Colonic mucosa (tissue), 4 donors: ENCODE results near the gene LSM4. TPM values are rescaled to one million over a fixed set of nuclear protein-coding genes. Genes with fewer than 3 reads are reported as not detected.
A peak's percentile ranks its signal among the peaks of the same experiment; 100 is the strongest.

ENCODE experiments used
- DNase-seq: peaks from one replicate; pipeline ENCODE4 v3.0.0-alpha.2; 2020
- H3K27ac ChIP-seq: fragments of 200-600 bp; one replicate; pipeline ENCODE4 v1.8.0; 2021
- H3K27me3 ChIP-seq: fragments of 200-600 bp; one replicate; pipeline ENCODE4 v1.8.0; 2021
- H3K36me3 ChIP-seq: fragments of 200-600 bp; one replicate; pipeline ENCODE4 v1.8.0; 2021
- H3K4me1 ChIP-seq: fragments of 200-600 bp; one replicate; pipeline ENCODE4 v1.8.0; 2021; ENCODE audit warnings: mild to moderate bottlenecking
- H3K4me3 ChIP-seq: fragments of 200-600 bp; one replicate; pipeline ENCODE4 v1.8.0; 2021
- H3K9ac ChIP-seq, 2 donors: one replicate each; pipeline ENCODE4 v1.7.0; 2013; ENCODE audit warnings: control low read depth in 2 of 2, low read depth in 2 of 2, low read length in 2 of 2
- H3K9me3 ChIP-seq: fragments of 200-600 bp; one replicate; pipeline ENCODE4 v1.8.0; 2021
- intact Hi-C: fragments of 100-400 bp; cut with DNase I; formaldehyde crosslinking; loops from one replicate; pipeline ENCODE4 v1.14.1; 2022
- total RNA-seq, 2 donors: library from RNA; stranded (reverse); fragmentation: NEBNext Ultra II Directional in 1 of 2; extraction: Animal tissue kit (Norgen Biotek cat#: 25700) in 1 of 2; gene quantifications; one replicate each; pipeline ENCODE4 v1.2.1, GENCODE V29; 2021
- TF ChIP-seq, protein P1 (sequence below): fragments of 200-600 bp; IDR thresholded peaks from one replicate; pipeline ENCODE4 v1.8.0; 2022; ENCODE audit warnings: antibody characterized with exemption, mild to moderate bottlenecking
- donor health status: healthy.
- donor health status: DM: no; HTN: no; CAD: no.
- donor health status: DM: no; HTN: no; CAD: no.

LSM4 gene
- total RNA-seq, 2 donors from 2014 or later: 128 to 308 TPM

DNA sequence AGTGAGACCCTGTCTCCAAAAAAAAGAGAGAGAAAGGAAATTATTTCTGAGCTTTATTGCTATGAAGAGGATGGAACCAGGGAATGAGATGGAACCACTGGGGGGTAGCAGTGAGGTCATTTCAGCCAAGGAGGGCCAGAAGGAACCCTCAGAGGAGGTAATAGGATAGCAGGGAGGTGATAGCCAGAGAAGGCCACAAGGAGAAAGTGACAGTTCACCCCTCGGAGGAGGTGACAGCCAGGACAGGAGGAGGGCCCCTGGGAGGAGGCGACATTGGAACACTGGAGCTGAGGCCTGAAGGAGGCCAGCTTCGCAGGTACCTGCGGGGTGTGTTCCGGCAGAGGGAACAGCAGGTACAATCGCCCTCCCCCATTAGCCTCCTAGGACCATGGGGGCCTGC, 16.8 kb upstream of the LSM4 start:
- intact Hi-C loops: loop anchor here (10.0 kb wide), 1 partner anchor 125 kb away; no protein-coding TSS in a partner anchor
- no peaks in the 10 kb centered on the region for H3K27me3 ChIP-seq
- H3K27ac ChIP-seq: no peak overlapping the region
- H3K4me1 ChIP-seq: no peaks in the 10 kb centered on the region
- peak overlapping the region; percentile 85 to 96 for H3K9ac ChIP-seq
- peak; percentile 33 for DNase-seq
- TF ChIP-seq, protein P1, sequence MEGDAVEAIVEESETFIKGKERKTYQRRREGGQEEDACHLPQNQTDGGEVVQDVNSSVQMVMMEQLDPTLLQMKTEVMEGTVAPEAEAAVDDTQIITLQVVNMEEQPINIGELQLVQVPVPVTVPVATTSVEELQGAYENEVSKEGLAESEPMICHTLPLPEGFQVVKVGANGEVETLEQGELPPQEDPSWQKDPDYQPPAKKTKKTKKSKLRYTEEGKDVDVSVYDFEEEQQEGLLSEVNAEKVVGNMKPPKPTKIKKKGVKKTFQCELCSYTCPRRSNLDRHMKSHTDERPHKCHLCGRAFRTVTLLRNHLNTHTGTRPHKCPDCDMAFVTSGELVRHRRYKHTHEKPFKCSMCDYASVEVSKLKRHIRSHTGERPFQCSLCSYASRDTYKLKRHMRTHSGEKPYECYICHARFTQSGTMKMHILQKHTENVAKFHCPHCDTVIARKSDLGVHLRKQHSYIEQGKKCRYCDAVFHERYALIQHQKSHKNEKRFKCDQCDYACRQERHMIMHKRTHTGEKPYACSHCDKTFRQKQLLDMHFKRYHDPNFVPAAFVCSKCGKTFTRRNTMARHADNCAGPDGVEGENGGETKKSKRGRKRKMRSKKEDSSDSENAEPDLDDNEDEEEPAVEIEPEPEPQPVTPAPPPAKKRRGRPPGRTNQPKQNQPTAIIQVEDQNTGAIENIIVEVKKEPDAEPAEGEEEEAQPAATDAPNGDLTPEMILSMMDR: no peak
- no peaks in the 10 kb centered on the region for H3K36me3 ChIP-seq
- H3K9me3 ChIP-seq: no peaks in the 10 kb centered on the region
- no peak overlapping the region for H3K4me3 ChIP-seq

DNA sequence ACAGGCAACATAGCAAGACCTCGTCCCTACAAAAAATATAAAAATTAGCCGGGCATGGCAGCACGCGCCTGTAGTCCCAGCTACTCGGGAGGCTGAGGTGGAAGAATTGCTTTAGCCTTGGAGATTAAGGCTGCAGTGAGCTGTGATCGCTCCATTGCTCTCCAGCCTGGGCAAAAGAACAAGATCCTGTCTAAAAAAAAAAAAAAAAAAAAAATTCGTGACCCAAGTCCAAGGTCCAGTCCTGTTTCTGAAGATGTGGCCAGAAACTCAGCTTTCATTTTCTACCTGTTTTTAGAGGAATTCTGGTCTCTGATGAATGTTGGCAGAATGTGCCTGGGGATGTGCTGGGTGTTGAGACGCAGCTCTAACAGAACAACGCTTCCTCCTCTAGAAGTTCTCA, 15.7 kb upstream of the LSM4 start:
- H3K4me1 ChIP-seq: no peaks in the 10 kb centered on the region

DNA sequence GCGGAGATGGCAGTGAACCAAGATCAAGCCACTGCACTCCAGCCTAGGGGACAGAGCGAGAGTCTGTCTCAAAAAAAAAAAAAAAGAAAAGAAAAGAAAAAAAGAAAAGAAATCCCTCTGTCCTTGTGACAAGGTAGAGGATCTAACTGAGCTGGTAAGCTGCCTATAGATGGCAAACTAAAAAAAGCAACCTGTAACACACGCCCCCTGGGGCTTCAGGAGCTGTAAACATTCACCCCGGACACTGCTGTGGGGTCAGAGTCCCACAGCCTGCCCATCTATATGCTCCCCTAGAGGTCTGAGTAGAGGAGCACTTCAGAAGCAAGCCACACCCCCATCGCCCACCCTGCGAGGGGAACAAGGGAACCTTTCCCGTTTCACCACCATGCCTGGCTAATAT, 13.2 kb upstream of the LSM4 start:
- TF ChIP-seq, protein P1: no peak
- H3K9ac ChIP-seq: no peak overlapping the region
- H3K9me3 ChIP-seq: no peaks in the 10 kb centered on the region
- no peak for DNase-seq
- H3K36me3 ChIP-seq: no peaks in the 10 kb centered on the region
- no peaks in the 10 kb centered on the region for H3K27me3 ChIP-seq
- no peak overlapping the region for H3K4me3 ChIP-seq
- intact Hi-C loops: loop anchor here (10.0 kb wide), 1 partner anchor 121 kb away; no protein-coding TSS in a partner anchor
- no peak overlapping the region for H3K27ac ChIP-seq
- H3K4me1 ChIP-seq: no peaks in the 10 kb centered on the region

More for the DNA sequence above, 15.7 kb upstream of the LSM4 start:
- DNase-seq: no peak
- Histone ChIP-seq H3K27ac (no peak overlapping the region), H3K9ac (no peak overlapping the region), H3K36me3 (no peaks in the 10 kb centered on the region), H3K9me3 (no peaks in the 10 kb centered on the region), H3K27me3 (no peaks in the 10 kb centered on the region), H3K4me3 (no peak overlapping the region)
- intact Hi-C loops: loop anchor here (10.0 kb wide), 1 partner anchor 124 kb away; no protein-coding TSS in a partner anchor
- TF ChIP-seq, protein P1: no peak

DNA sequence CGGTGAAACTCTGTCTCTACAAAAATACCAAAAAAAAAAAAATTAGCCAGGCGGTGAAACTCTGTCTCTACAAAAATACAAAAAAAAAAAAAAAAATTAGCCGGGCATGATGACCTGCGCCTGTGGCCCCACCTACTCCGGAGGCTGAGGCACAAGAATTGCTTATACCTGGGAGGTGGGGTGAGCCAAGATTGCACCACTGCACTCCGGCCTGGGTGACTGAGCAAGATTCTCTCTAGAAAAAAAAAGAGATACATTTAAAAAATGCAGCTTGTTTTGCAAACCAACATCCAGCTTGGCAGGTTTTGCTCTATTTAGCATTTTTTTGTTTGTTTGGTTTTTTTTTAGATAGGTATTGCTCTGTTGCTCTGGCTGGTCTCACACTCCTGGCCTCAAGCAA, 10.8 kb upstream of the LSM4 start:
- no peak overlapping the region for H3K4me3 ChIP-seq
- no peak overlapping the region for H3K9ac ChIP-seq
- H3K27ac ChIP-seq: no peak overlapping the region

DNA sequence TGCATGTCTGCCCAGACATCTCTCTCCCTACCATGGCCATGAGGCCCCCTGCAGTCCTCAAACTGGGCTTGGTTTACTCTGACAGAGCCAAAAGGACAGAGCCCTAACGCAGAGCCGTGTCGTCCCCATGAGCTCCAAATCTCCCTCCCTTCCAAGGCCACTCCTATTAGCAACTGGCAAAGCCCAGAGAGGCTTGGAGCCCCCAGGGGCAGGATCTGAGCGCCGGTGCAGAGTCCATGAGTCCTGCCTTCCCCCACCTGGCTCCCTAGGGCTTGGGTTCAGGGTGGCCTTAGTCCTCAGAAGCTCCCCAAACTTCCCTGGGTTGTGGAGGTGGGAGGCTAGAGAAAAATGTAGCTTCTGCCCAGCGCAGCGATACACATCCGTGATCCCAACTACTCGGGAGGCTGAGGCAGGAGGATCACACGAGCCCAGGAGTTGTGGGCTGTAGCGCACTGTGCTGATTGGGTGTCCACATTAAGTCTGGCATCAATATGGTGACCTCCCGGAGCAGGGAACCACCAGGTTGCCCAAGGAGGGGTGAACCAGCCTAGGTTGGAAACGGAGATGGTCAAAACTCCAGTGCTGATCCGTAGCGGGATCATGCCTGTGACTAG, 10.1 kb upstream of the LSM4 start:
- intact Hi-C loops: loop anchor here (10.0 kb wide), 1 partner anchor 118 kb away; no protein-coding TSS in a partner anchor
- TF ChIP-seq, protein P1: no peak
- H3K9me3 ChIP-seq: no peaks in the 10 kb centered on the region
- H3K4me1 ChIP-seq: peaks cover 8% of the 10 kb centered on the region
- no peaks in the 10 kb centered on the region for H3K27me3 ChIP-seq
- no peak overlapping the region for H3K27ac ChIP-seq
- H3K4me3 ChIP-seq: no peak overlapping the region
- H3K9ac ChIP-seq: no peak overlapping the region
- no peak for DNase-seq
- H3K36me3 ChIP-seq: no peaks in the 10 kb centered on the region

More for the DNA sequence above, 10.8 kb upstream of the LSM4 start:
- no peak for DNase-seq
- Histone ChIP-seq H3K9me3 (no peaks in the 10 kb centered on the region), H3K4me1 (peaks cover 8% of the 10 kb centered on the region), H3K27me3 (no peaks in the 10 kb centered on the region), H3K36me3 (no peaks in the 10 kb centered on the region)
- intact Hi-C loops: loop anchor here (10.0 kb wide), 1 partner anchor 119 kb away; no protein-coding TSS in a partner anchor
- TF ChIP-seq, protein P1: no peak
